GM21381 (cell line): ENCODE data around the gene NPW.
"Not testable (repeated sequence)": the region's sequence is repeated elsewhere in the genome, so short reads cannot be mapped to it uniquely, and the experiment has no call there.

ENCODE experiments used
- ATAC-seq: cut with Tn5 transposase; IDR thresholded peaks from one replicate; pipeline ENCODE4 v1.9.1; 2021; ENCODE audit warnings: mild to moderate bottlenecking, moderate library complexity; ENCODE audit not compliant: unreplicated experiment

NPW gene

GRCh38 chr16:2019921-2020831 lies 591 bp downstream of the NPW start:
- ATAC-seq = no peak

GRCh38 chr16:2022723-2023091 lies 3.1 kb downstream of the NPW start:
- ATAC-seq = peak; percentile 17

GRCh38 chr16:2023092-2024031 lies 3.8 kb downstream of the NPW start:
- ATAC-seq = peak; percentile 77

- ATAC-seq = no peak
Observed at GRCh38 chr16:2024032-2024420, 4.4 kb downstream of the NPW start.

- ATAC-seq = no peak
Observed at GRCh38 chr16:2025251-2025650, 5.7 kb downstream of the NPW start.

GRCh38 chr16:2025878-2026460 lies 6.4 kb downstream of the NPW start:
- ATAC-seq = no peak

- no peak for ATAC-seq
Observed at GRCh38 chr16:2026461-2027023, 7.0 kb downstream of the NPW start, which contains the start of gene NHERF2. TSS of gene NHERF2 (plus strand) at chr16:2026902. CDS start at chr16:2027006, 104 bp downstream.

- ATAC-seq = no peak
Observed at GRCh38 chr16:2027024-2028010, 7.7 kb downstream of the NPW start.

GRCh38 chr16:2028146-2028545 lies 8.6 kb downstream of the NPW start:
- ATAC-seq = no peak

- no peak for ATAC-seq
Observed at GRCh38 chr16:2028620-2029220, 9.1 kb downstream of the NPW start.

GRCh38 chr16:2029350-2029749 lies 9.8 kb downstream of the NPW start:
- no peak for ATAC-seq

GRCh38 chr16:2030036-2030435 lies 10.5 kb downstream of the NPW start:
- ATAC-seq = no peak

- ATAC-seq = no peak
Observed at GRCh38 chr16:2031081-2031577, 11.5 kb downstream of the NPW start.

- no peak for ATAC-seq
Observed at GRCh38 chr16:2032285-2033056, 12.9 kb downstream of the NPW start.

- no peak for ATAC-seq
Observed at GRCh38 chr16:2033057-2033908, 13.7 kb downstream of the NPW start.

- ATAC-seq = not testable (repeated sequence)
Observed at GRCh38 chr16:2033909-2034695, 14.5 kb downstream of the NPW start.
